HPDE6-E6E7 (cell line): ENCODE measurements around the gene ZNF367.

Experiments
- DNase-seq: peaks from one replicate; pipeline ENCODE4 v3.0.0; 2011; ENCODE audit warnings: missing footprints; ENCODE audit errors: extremely low spot score

Gene ZNF367

DNA sequence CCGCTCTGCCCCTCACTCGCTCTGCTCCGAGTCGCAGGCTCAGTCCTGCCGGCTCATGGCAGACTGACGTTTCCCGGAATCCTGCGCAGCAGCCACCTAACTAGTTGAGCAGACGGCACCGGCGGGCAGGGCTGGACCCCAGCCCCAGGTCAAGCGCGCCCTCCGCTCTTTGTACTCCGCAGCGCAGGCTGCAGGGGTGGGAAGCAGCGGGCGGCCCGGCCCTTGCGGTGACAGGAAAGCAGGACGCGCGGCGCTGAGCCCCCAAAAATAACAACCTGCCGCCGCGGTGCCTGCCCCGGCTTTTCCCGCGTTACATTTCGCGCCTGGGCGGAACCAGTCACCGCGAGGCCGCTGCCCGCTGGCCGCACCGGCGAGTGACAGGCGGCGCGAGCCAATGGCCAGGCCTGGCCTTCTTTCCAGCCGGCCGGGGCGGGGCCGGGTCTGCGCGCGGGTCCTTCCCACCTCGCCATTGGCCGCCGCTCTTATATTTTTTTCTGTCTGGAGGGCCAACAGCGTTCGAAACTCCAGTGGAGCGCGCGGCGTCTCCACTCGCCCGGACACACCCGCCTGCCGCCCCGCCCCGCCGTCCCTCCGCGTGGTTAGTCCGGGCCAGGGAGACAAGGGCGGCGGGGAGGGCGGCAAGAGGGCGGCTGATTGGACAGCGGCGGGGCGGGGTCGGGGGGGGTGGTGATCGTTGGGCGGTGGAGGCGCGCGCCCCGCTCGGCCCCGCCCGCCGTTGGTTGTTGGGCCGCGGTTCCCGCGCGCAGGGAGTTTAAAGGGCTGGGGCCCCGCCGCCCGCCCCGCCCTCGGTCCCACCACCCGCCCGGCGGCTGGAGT, at the start of gene ZNF367:
ZNF367 (minus strand) TSS at position 288 of the 837 bp plus-strand sequence. CDS start 338 bp downstream, outside the sequence.
- peak; percentile 91 for DNase-seq

DNA sequence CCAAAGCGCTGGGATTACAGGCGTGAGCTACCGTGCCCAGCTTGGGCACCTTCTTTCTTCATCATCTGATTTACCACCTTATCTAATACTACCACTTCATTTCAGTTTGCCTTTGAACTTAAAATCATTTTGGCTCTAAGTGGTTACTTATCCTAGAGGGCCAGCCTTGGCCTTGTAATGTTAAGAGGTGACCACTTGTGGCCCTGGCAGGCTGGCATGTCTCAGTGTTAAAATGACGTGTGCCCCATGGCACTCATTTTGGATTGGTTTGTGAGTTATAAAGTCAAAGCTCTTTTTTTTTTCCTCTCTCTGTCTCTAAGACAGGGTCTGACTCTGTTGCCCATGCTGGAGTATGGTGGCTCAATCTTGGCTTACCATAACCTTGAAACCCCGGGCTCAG, 49.6 kb upstream of the ZNF367 start:
- no peak for DNase-seq

DNA sequence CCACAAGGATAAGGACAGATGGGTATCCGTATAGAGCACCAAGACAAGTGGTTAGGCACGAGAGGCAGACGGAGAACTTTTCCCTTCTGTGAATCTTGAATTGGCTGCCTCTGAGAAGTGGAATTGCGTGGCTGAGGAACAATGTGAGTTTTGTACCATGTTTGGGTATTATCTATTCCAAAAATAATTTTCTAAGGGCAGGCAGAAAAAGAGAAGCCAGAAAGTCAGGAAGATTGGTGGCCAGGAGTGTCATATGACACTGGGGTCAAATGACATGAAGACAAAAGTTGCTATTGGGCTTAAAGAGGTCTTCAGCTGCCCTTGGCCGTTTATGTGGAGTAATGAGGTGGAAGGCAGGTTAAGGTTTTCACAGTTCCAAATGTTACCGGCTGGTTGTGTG, 46.3 kb upstream of the ZNF367 start:
- DNase-seq = no peak

DNA sequence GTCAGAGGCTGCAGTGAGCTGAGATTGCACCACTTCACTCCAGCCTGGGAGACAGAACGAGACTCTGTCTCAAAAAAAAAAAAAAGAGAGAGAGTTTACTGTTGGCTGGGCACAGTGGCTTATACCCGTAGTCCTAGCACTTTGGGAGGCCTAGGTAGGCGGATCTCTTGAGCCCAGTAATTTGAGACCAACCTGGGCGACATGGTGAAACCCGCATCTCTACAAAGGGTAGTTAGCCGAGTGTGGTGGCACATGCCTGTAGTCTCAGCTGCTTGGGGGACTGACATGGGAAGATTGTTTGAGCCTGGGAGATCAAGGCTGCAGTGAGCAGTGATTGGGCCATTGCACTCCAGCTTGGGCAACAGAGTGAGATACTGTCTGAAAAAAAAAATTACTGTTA, 44.4 kb upstream of the ZNF367 start:
- no peak for DNase-seq

DNA sequence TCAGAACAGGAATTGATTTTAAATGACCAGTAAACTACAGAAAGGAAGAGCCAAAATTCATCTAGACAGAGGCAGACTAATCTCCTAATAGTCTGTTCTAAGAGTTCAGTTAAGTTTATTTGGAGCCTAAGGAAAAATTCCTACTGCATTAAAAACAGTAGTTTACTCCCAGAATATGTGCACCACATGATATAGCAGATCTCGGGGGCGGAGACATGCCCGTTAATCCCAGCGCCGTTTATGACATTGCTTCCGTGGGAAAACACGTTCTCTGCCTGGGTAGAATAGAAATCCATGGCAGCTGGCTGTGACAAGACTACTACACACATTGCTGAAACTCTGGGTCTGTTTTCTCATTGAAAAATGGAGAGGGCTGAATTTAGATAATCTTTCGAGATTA, 43.2 kb upstream of the ZNF367 start:
- DNase-seq = no peak

DNA sequence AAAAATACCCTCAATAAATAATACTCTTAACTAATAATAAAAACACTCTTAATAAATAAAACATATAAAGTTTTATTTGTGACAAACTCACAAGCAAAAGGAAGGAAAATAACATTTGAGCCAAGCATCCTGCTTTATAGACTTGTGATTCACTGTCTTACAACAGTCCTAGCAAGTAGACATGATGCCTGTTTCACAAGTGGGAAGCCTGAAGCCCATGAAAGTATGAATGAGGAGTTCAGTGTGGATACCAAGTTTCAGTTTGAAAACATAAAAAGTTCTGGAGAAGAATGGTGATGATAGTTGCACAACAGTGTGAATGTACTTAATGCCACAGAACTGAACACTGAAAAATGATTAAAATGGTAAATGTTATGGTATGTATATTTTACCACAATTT, 42.7 kb upstream of the ZNF367 start:
- no peak for DNase-seq

DNA sequence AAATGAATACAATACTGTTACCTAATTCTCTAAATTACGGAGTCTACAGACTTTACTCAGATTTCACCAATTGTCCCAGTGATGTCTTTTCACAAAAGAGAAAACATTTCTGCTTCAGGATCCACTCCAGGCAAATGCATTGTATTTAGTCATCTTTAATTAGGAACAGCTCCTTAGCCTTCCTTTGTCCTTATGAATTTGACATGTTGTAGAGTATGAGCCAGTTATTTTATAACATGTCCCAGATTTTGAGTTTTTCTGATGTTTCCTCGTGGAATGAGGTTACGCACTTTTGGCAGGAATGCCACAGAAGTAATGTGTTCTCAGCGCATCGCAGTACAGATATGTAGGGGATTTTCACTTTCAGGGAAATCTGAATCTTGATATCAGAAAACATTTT, 42.3 kb upstream of the ZNF367 start:
- no peak for DNase-seq

DNA sequence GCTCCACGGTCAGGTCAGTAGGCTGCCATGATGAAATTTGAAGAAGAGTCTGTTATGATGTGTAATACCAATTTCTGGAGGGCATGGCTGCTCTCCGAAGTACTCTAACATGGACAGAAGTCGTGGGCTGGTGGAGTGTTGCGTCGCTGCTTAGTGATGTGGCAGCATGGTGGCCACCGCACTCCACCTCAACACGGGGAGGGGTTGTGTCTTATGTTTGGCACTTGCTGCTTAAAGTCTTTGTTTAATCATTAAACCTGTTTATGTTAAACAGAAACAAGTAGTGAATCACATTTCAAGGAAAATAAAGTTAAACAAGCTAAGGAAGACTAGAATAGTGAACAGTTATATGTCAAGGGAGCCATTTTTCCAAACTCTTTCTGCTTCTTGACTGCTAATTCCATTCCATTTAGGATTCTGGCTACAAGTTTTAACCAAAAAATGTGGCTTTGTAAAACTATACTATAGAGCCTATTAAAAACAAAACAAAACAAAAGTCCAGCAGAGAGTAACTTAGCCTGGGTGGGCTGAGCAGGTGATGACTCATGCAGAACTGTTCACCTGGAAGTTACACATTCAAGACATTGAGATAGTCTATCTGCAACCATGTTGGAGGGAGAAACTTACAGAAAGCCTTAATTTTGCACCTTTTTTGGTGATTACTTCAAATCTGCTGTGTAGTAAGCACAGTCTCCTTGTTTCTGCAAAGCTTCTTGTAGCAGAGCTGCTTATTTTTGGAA, 41.3 kb upstream of the ZNF367 start:
- DNase-seq = no peak

DNA sequence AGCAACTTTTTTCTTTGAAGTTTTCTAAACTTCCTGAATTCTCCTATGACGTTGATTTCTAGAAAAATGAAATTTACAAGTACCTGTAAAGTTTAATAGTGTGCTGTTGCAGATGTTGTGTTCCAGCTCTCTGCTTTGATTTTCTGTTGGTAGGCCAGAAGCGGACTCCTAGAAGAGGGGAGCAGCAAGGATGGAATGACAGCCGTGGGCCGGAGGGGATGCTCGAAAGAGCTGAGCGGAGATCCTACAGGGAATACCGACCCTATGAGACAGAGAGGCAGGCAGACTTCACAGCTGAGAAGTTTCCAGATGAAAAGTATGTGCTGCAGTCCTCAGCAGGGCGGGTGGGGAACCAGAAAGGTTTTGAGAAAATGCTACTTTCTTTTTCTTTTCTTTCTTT, 40.1 kb upstream of the ZNF367 start:
- DNase-seq = no peak

DNA sequence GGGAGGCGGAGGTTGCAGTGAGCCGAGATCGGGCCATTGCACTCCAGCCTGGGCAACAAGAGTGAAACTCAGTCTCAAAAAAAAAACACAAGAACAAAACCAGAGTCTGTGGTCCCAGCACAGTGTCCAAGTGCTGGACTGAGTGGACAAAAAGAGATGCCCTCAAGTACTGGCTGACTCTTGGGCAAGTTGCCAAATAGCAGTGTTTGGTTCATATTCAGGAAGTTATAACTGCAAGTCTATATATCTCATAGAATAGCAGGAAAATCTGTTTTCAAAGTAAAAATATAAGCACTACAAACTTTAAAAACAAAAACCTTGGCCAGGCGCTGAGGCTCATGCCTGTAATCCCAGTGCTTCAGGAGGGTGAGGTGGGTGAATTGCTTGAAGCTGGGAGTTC, 39.1 kb upstream of the ZNF367 start:
- no peak for DNase-seq

DNA sequence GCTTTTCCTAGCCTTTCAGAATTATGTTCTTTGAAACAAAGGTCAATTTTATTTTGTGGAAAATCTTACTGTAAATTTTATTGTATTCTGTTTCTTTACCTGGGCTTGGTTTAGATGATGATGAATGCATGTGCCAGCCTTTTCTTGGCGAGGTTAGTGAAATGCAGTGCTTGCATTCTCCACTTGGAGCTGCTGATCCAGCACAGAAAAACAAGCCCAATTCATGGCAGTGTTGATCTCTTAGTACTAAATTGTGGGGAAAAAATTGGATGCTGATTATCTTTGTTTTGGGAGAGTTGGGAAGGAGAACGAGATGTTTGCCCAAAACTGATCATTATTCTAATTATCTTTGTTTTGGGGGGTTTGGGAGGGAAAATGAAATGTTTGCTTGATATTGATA, 35.5 kb upstream of the ZNF367 start:
- no peak for DNase-seq

DNA sequence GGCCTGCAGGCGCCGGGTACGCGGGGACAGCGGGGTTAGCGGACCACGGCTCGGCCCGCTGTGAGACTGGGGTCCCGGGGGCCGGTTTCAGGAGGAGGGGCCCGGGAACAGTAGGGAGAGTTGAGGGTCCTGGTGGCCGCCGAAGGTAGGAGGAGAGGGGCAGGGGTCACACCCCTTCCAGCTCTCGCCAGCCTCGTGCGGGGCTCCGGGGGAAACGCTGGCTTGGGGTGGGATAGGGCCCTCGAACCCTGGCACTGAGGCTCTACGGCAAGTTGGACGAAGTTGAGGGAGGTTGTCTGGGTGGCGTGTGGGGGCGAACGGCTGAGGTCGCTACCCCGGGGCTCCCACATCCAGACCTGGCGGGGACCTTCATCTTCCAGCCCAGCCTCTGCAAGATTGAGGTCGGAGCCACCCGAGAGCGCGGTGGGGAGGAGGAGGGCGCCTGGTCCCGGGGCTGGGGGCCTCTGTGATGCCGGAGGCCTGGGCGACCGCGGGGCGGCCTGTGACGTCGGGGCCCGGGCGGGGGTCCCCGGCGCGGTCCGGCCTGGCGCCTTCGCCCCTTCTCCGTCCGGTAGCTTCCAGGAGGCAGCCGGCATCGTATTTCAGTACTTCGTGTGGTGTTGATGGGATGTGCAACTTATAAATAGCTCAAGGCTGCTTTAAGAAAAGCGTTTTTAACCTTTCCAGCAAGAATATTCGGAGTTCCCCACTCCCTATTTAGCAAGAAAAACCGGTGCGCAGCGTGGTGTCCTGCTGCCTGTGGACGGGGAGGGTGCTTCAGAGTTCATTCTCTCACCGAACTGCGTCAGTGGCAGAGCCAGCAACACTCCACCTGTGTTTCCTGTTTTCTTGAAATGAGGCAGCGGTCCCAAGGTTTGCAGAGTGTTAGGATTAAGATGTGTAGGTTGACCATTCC, 32.7 kb upstream of the ZNF367 start:
- no peak for DNase-seq

DNA sequence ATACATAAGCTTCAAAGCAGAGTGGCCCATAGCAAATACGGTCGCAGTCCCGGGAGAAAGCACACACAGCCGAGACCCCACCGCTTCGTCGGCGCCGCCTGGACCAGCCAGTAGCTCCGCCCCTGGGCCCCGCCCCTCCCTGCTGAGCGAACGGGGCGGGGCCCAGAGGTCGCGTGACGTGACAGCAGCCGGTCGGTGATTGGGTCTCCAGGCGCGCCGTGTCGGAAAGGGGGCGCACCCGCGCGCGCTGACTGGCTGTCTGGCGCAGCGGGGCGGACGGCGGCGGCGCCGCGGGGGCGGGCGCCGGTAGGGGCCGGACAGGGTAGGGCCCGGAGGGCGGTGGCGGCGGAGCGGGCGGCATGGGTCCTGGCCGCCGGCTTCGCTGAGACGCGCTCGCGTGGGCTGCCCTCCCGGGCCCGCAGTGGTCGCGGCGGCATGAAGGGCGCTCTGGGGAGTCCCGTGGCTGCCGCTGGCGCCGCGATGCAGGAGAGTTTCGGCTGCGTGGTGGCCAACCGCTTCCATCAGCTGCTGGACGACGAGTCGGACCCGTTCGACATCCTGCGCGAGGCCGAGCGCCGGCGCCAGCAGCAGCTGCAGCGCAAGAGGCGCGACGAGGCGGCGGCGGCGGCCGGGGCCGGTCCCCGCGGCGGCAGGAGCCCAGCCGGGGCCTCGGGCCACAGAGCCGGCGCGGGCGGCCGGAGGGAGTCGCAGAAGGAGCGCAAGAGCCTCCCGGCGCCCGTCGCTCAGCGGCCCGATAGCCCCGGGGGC, 31.9 kb upstream of the ZNF367 start, which contains the start of gene HABP4:
HABP4 (plus strand) TSS at position 325 of the 768 bp plus-strand sequence; CDS start at position 436, 111 bp downstream.
- peak; percentile 96 for DNase-seq

DNA sequence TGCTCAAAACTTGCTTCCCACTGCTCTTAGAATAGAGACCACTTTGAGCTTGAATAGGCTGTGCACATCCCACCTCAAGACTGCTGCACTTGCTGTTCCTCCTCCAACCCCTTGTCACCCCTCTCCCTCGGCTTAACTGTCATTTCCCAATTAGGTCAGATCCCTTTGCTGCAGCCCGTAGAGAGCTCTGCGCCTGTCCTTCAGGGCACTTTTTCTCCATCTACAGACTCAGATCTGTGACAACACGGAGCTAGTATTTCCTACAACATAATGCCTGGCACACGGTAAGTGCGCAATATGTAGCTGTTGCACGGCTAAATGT, 31.3 kb upstream of the ZNF367 start:
- DNase-seq = no peak

DNA sequence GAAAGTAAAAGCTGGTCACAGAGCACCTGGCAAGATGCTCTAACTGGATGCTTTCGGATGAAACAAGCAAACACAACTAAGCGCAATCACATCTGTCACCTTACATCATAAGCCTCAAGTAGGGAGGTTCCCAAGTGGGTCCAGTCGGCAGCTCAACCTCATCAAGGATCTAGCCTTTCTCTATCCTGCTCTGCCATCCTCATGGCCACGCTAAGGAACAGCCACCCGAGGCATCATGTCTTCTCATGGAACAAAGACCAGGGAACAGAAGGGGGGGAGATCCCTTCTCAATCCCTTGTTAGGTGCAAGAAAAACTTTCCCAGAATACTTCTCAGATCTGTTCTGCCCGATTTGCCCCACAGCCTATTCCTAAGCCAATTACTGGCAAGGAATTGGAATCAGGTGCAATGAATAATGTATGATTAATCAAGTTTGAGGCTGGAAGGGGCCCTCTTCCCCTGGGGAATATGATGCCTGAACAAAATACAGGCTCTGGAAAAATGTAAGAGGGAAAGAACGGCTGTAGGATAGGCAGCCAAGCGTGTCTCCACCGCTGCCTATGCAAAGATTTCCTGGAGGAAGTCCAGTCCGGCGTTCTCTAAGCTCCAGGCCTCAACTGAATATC, 30.5 kb upstream of the ZNF367 start:
- no peak for DNase-seq

DNA sequence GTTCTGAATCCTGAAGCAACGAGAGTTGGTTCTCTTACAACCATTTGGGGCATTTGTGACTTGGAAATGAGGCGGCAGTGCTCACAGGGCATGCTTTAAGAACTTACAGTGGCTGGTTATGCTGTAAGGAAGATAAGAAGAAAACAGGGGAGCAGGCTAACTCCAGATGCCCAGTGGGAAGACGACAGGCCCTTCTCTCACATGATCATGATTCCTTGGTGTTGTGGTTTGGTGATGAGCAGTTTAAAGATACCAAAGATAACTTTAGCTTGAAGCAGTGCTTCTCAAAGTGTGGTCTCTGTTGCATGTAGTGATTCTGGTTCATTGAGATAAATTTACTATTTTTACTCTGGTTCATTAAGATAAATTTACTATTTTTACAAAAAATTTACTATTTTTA, 29.2 kb upstream of the ZNF367 start:
- DNase-seq = no peak

DNA sequence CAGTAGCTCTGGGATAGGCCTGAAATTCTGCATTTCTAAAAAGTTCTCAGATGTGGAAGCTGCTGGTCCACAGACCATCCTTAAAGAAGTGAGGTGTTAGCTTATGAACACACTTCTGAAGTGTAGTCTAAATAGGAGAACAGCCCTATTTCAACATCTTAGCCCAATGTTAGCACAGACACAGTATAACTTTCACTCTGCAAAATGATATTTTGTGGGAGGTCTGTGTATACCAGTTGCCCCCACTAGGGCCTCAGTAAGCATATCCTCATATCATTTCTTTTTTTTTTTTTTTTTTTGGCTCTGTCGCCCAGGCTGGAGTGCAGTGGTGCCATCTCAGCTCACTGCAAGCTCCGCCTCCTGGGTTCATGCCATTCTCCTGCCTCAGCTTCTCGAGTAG, 24.3 kb upstream of the ZNF367 start:
- no peak for DNase-seq

DNA sequence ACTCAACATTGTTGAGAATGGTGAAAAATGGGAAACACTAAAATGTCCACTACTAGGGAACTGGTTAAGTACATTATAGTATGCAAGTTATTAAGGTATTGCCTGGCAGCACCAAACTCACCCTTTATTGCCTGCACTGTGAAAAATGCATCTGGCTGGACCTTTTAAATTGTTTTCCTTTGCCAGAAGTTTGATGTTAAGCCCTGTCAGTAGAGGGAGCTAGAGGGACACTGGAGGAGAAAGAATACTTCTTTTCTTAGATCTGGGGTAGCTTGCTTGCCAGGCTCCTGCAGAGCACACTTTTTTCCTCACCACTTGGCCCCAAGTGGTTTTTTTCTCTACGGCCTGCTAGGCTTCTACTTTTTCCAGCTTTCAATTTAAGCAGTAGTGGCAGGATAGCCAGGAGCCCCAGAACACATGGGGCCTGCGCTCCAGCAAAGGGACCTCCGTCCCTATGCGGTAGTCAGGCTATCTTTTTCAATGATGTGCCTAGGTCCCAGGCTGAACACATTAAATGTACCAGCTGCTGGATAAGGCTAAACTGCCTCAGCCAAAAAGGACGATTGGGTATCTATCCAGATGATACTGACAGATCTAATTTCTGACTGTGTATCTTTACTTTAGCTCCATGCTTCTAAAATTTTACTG, 23.8 kb upstream of the ZNF367 start:
- no peak for DNase-seq

DNA sequence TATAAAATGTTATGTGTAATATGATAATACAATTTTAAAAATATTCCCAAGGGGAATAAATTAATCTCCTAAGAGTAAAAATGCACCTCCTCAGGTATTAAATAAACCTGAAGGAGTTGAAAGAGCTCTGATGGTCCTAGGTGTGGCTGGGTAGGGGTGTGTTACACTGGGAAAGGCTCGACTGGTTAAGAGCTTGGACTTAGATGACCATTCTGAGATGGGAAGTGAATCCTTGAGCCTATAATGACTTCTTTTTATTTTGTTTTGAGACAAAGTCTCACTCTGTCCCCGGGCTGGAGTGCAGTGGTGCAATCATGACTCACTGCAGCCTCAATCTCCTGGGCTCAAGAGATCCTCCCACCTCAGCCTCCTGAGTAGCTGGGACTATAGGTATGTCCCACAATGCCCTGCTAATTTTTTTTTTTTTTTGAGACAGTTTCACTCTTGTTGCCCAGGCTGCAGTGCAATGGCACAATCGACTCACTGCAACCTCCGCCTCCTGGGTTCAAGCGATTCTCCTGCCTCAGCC, 22.6 kb upstream of the ZNF367 start:
- no peak for DNase-seq

DNA sequence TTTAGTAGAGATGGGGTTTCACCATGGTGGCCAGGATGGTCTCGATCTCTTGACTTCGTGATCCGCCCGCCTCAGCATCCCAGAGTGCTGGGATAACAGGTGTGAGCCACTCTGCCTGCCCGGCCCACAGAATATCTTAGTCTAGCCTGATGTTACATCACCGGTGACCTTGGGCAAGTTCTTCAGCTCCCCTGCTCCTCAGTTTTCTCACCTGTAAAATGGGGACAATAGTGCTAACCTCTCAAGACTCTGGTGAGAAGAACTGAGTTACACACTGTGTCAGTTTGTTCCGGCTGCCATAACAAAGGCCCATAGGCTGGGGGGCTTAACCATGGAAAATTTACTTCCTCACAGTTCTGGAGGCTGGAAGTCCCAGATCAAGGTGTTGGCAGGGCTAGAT, 19.3 kb upstream of the ZNF367 start:
- no peak for DNase-seq
